GM13976 (cell line): ENCODE data around the gene TRIM31.
"Not testable (repeated sequence)": the region's sequence is repeated elsewhere in the genome, so short reads cannot be mapped to it uniquely, and the experiment has no call there.

Source experiments
- DNase-seq: peaks from one replicate; pipeline ENCODE4 v3.0.0; 2012; ENCODE audit warnings: low spot score
- CTCF ChIP-seq: IDR thresholded peaks from 2 replicates; pipeline ENCODE4 v1.5.1; 2012; ENCODE audit warnings: borderline replicate concordance, mild to moderate bottlenecking; ENCODE audit not compliant: insufficient read depth; ENCODE audit errors: extremely low read depth, missing control alignments, control extremely low read depth
- in situ Hi-C: fragments of 300-500 bp; cut with MboI; formaldehyde crosslinking; loops from one replicate; pipeline ENCODE4 v1.12.0; 2022; ENCODE audit warnings: low sequenced_read_pairs, mixed read lengths, inconsistent platforms; ENCODE audit not compliant: unreplicated experiment

TRIM31 gene

GRCh38 chr6:30149234-30149633, 36.3 kb upstream of the TRIM31 start:
- no peak for DNase-seq
- in situ Hi-C loops = no loop called here
- TF ChIP-seq CTCF = no peak

GRCh38 chr6:30147096-30147495, 34.2 kb upstream of the TRIM31 start:
- DNase-seq = no peak
- TF ChIP-seq CTCF = no peak
- in situ Hi-C loops = no loop called here

GRCh38 chr6:30145818-30146217, 32.9 kb upstream of the TRIM31 start:
- TF ChIP-seq CTCF = no peak
- DNase-seq = no peak
- in situ Hi-C loops = no loop called here

- no peak for DNase-seq
- in situ Hi-C loops = no loop called here
- TF ChIP-seq CTCF = no peak
These were observed 31.9 kb upstream of the TRIM31 start for GRCh38 chr6:30144811-30145210.

GRCh38 chr6:30143780-30144179, 30.9 kb upstream of the TRIM31 start:
- in situ Hi-C loops = no loop called here
- TF ChIP-seq CTCF = no peak
- no peak for DNase-seq

- in situ Hi-C loops = no loop called here
- TF ChIP-seq CTCF = no peak
- no peak for DNase-seq
These were observed 29.8 kb upstream of the TRIM31 start for GRCh38 chr6:30142665-30143064.

- DNase-seq, in situ Hi-C loops: not testable (repeated sequence)
These were observed 27.4 kb upstream of the TRIM31 start for GRCh38 chr6:30140240-30140639.
